Measurements from ENCODE around the gene LBR.
"Not testable (repeated sequence)": the region's sequence is repeated elsewhere in the genome, so short reads cannot be mapped to it uniquely, and the experiment has no call there.

The LBR gene

GRCh38 chr1:225422795-225423517, 4.9 kb downstream of the LBR start:
- no peak for DNase-seq (ENCODE audit: low spot score)

- DNase-seq (ENCODE audit: low spot score): no peak
Observed at GRCh38 chr1:225422031-225422605, 5.7 kb downstream of the LBR start.

DNA sequence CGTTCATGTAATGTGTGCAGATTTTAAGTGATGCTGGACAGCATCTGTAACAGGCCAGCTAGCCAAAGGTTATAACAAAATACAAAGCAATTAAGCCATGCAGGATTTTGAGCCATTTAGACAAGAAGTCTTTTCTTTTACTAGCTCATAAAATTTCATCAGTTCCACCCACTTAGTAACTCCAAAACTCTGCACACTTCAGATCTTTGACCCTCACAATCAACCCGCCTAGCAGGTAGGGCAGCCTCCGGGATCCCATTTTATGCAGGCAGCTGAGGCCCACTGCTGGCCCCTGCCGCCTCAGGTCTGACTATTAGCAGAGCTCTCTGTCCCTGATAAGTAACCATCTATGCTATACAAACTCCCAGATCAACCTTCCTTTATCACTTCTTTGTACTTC, 9.2 kb downstream of the LBR start:
- peak; percentile 67 for DNase-seq (ENCODE audit: low spot score)

DNA sequence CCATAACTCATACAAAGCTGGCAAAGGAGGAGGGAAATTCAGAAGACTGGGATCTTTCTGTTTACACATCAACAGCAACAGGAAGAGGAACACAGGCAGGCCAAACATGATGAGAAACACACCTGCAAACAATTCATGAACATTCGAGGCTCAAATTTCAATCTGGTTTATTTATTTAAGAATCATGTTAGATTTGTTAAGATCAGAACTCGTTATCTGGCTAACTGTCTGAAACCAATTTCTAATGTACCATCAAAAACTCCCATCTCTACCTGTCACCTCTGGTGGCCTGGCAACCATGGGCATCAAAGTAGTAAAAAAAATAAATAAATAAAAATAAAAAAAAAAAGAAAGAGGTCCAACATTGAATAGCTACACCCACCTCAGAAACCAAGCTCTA, 9.8 kb downstream of the LBR start:
- no peak for DNase-seq (ENCODE audit: low spot score)

DNA sequence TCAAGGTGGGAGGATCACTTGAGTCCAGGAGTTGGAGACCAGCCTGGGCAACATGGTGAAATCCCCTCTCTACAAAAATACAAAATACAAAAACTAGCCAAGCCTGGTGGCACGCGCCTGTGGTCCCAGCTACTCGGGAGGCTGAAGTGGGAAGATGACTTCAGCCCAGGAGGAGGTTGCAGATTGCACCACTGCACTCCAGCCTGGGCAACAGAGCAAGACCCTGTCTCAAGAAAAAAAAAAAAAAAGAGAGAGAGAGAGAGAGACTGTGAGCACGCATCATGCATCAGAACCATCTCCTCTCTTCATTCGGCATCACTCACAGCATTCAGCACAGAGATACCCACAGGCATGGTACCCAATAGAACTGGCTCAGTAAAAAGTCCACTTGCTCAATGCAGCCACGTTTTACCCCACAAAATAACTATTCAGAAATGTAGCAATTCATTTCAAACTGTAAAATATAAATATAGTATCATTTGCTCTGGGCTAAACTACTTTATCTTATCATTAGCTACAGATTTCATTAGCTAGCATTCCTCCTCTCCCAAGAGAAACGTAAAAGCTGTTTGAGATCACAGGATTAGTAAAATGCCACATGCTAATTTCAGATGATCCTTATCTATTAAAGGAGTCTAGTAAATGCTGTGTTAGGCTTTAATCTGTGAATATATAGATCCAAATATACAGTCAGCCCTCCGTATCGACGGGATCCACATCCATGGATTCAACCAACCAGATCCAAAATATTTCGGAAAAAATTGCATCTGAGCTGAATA, 11.7 kb downstream of the LBR start:
- no peak for DNase-seq (ENCODE audit: low spot score)

DNA sequence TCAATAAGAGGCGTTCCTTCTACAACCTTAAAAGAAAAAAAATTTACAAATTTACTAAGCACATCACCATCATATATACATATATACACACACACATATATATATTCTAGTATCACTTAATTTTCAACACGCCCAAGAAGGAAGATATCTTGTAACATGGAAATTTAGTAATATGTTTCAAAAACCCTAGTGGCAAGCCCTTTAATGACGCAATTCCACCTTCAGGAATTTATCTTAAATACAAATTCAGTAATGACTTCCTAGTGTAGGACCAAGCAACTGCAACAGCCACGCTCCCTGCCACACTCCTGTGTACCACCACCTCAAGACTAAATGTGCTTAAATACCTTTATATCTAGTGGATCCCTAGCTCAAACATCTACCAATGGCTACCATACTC, 12.5 kb downstream of the LBR start:
- no peak for DNase-seq (ENCODE audit: low spot score)

DNA sequence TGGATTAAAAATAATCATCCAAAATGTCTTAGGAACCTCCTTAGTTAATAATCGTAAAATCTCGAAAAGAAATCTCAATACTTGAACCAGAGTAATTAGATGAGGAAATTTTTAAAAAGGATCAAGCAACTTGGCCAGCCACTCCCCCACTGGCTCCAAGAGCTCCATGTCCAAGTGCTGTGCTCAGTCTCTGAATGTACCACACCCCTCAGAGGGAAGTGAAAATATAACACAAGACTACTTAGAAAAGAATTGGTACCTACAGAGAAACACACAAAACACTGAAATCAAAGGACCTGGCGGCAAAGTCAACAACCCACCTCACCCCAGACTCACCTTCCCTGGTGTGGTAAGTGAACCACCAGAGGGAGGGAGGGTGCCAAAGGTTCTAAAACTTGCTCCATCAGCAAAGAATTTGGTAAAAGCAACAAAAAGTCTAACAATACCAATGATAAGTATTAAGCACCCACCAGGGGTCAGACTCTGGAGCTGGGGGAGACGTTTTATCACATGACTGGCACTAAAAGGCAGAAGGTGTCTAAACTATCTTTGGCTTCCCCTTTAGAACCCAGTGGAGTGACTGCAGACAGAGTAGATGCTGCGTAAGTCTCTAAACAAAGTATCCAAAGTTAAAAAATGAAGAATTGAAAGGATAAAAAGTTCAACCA, 14.0 kb downstream of the LBR start:
- DNase-seq (ENCODE audit: low spot score): no peak

DNA sequence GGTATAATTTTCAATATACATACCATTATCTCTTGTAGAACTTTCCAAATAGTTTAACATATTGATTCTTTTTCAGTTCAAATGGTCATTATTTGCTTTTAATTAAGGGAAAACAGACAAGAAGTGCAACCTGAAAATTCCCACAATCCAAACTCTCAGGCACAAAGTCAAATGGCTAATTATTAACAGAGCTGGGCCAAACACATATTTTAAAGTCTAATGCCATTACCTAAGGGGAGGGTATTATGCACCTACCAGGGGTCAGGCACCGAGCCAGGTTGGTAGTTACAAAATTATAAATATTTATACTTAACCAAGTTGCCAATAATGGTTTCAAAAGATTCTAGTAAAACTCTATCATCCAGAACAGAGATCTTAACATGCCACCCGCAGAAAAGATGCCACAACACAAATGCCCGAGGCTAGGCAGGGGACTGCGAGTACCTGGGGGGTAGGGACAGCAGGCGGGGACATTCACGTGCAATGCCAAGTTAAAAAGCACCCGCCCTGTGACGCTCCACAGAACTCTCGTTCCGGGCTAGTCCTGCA, 15.0 kb downstream of the LBR start:
- peak; percentile 69 for DNase-seq (ENCODE audit: low spot score)

GRCh38 chr1:225412321-225412720, 15.5 kb downstream of the LBR start:
- DNase-seq (ENCODE audit: low spot score): peak; percentile 31

GRCh38 chr1:225410036-225410435, 17.8 kb downstream of the LBR start:
- DNase-seq (ENCODE audit: low spot score): no peak

GRCh38 chr1:225409051-225409450, 18.8 kb downstream of the LBR start:
- DNase-seq (ENCODE audit: low spot score): no peak

DNA sequence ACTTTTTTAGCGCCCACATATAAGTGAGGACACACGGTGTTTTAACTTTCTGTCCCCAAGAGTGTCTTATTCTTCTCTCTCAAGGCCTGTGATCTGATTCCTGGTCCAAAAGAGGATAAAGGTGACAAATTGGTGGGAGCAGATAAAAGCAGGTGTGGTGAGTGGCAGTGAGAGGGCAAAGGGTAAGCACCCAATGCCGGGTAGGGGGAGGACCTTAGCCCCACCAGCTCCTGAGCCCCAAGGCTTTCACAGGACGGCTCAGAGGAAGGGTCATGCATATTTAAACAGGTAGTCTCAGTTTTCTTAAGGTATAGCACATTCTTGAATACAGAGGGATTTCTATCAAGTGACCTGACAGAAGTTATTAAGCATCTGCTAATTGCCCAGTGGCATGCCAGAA, 19.6 kb downstream of the LBR start:
- DNase-seq (ENCODE audit: low spot score): no peak

DNA sequence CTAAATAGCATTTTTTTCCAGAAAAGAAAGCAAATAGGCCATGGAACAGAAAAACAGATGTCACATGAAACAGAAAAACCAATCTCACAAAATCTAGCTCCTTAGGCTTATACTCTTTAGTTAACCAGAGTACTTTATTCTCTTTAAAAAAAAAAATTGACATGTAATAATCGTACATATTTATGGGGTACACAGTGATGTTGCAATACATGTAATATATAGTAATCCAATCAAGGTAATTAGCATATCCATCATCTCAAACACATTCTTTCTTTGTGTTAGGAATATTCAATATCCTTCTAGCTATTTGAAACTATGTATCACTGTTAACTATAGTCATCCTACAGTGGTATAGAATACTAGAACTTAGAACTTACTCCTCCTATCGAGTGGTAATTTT, 20.1 kb downstream of the LBR start:
- DNase-seq (ENCODE audit: low spot score): no peak

DNA sequence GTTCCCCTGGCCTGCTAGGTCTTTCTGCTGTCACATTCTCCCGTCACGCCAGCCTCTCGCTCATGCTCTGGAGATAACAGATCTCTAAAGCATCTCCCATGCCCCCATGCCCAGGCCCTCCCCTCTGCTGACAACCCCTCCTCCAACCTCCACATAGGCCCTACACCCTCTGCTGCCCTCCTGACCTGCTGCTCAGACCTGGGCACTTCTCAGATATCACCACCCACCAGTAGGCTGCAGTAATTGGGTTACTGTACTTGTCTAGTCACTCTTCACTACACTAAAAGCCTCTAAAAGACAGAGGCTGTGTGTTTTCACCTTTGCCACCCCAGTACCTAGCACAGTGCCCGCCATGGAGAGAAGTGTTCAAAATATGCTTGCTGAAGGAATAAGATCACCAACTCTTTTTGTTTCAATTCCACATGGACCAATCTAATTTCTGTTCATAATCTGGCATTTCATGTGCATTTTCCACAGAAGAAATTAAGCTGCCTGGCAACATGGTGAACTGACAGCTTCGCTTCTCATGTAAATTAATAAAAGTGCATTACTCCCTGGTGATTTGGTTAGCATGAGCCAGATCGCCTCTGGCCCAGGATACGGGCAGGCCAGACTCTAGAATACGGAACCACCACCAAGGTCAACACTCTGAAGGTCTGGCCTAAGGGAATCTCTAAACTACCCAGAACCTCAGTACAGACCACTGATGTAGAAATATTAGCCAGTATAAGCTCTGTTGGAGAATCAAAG, 20.7 kb downstream of the LBR start:
- no peak for DNase-seq (ENCODE audit: low spot score)

DNA sequence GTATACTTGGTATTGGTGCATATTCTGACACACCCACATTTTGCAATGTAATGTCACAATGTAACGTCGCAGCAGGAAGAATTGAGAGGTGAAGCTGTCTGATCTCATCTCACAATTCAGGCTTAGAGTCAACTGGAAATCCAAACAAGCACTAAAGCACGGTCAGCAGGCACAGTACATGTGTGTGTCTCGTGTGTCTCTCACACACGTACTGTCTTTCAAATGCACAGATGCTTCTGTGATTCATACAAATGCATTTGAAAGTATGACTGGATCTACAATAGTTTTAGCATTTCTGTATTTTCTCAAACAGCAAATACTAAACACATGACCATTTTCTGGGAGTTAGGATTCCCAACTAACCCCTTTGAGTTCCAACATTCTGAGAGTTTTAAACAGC, 26.9 kb downstream of the LBR start:
- no peak for DNase-seq (ENCODE audit: low spot score)

DNA sequence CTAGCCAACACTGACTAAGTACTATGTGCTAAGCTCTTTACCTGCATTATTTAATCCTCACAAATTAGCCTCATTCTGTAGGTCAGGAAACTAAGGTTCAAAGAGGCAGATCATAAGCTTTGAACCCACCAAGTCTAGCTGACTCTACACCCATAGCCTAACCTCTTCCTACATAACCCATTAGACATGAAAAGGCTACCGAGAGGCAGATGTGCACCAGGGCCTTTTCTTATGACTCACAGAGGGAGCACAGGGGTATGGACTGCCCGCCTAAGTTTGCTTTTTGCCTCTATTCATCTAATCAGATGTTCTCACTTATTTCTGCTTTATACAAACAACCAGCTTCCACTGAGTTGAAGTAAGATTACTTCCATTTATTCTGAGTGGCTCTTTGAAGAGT, 31.5 kb downstream of the LBR start:
- DNase-seq (ENCODE audit: low spot score): no peak

DNA sequence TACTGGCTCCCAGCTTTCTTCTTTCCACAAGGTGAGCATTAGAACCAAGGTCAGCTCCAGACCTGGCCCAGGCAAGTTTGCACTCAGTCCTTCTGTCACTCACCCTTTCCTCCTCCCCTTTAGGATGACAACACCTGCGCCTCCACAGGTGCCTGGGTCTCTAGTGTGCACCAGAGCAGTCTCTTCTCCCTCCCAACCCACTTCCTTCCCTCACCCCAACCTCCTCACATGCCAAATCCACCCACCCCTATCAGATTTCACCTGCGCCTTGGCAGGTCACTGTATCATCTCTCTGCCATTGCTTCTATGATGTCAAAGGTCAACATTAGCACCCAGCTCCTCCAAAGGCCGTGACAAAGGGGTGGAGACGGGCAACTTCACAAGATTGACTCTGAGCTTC, 38.0 kb downstream of the LBR start:
- DNase-seq (ENCODE audit: low spot score): no peak

DNA sequence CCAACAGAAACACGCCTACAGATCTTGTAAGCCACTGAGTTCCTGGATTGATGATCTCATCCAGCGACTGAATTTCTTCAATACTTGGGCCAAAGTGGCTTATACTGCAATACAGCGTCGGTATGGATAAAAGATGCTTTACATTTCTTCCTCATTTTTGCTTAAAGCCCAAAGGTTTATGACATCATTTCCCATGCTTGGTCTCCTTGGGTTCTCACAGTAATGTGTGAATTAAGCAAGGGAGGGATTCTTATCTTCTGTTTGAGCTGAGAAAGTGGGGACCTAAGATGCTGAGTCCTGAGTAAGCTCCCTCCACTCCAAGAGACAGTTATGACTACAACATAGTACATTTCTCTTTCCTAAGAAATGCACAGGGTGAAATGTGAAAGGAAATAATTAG, 39.5 kb downstream of the LBR start:
- no peak for DNase-seq (ENCODE audit: low spot score)

- not testable (repeated sequence) for DNase-seq (ENCODE audit: low spot score)
Observed at GRCh38 chr1:225386860-225387259, 41.0 kb downstream of the LBR start.

DNA sequence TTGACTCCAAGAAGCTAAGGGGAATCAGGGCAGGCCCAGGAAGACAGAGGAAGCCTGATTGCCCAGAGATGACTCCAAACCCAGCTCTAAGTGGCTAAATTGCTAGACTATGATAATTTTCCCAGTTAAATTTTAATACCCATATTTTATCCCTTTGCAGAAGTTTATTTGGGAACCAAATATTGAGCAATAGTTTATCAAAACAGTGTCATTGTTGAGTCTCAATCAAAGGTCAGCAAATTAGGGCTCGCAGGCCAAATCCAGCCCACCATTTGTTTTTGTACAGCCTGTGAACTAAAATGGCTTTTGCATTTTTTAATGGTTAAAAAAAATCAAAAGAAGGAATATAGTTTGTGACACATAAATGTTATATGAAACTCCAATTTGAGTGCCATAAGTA, 47.1 kb downstream of the LBR start:
- DNase-seq (ENCODE audit: low spot score): no peak

- peak; percentile 74 for DNase-seq (ENCODE audit: low spot score)
Observed at GRCh38 chr1:225378880-225379279, 49.0 kb downstream of the LBR start.

- DNase-seq (ENCODE audit: low spot score): no peak
Observed at GRCh38 chr1:225374996-225375395, 52.8 kb downstream of the LBR start.

Measured in HuH-7 (cell line).